ENCODE data around the gene ASCL3.
A peak's percentile ranks its signal among the peaks of the same experiment; 100 is the strongest.
"Not testable (repeated sequence)": the region's sequence is repeated elsewhere in the genome, so short reads cannot be mapped to it uniquely, and the experiment has no call there.

Gene ASCL3, protein sequence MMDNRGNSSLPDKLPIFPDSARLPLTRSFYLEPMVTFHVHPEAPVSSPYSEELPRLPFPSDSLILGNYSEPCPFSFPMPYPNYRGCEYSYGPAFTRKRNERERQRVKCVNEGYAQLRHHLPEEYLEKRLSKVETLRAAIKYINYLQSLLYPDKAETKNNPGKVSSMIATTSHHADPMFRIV

DNA sequence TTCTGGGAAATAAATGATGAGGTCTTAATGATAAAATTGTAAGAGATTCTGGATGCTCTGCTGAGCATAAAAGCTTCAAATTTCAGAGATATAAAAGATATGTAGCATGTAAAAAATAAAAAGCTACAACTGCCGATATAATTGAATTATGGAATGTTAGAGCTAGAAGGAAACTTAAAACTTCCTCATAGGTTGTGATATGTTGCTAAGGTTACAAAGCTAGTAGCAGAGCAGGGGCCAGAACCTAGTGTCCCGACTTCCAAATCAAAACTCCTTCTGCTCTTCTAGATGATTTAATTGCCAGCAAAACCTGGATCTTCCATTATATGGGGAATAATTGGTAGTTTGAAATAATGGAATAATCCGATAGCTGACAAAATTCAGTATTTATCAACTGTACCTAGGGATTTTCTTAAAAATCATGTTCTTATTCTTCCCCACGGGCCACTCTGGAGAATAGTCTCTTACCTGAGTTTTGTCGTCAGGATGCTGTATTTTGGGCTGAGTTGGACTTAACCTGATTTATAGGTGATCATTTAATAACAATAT is at the start of gene ASCL3:
ASCL3 (minus strand) TSS at position 499 of the 549 bp plus-strand sequence. CDS start 4,855 bp downstream, outside the sequence.
- no peak for DNase-seq

DNA sequence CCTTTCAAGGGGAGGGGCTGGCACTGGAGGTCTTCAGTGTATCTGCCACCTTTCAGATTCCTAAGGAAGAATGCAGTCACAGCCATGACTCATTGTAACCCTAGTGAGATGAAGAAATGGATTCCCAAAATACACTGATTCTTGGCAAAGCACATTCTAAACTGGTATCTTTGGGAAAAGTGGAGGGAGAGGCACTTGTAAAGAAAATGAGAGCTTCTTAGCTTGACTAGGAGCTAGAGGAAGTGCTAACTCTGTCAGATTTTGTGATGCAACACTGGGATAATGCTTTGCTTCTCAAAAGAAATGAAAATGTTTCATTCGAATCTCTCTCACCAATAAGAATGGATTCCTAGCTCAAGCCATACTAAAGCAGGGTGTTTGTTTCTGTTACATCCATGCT is 46.6 kb upstream of the ASCL3 start:
- no peak for DNase-seq

DNA sequence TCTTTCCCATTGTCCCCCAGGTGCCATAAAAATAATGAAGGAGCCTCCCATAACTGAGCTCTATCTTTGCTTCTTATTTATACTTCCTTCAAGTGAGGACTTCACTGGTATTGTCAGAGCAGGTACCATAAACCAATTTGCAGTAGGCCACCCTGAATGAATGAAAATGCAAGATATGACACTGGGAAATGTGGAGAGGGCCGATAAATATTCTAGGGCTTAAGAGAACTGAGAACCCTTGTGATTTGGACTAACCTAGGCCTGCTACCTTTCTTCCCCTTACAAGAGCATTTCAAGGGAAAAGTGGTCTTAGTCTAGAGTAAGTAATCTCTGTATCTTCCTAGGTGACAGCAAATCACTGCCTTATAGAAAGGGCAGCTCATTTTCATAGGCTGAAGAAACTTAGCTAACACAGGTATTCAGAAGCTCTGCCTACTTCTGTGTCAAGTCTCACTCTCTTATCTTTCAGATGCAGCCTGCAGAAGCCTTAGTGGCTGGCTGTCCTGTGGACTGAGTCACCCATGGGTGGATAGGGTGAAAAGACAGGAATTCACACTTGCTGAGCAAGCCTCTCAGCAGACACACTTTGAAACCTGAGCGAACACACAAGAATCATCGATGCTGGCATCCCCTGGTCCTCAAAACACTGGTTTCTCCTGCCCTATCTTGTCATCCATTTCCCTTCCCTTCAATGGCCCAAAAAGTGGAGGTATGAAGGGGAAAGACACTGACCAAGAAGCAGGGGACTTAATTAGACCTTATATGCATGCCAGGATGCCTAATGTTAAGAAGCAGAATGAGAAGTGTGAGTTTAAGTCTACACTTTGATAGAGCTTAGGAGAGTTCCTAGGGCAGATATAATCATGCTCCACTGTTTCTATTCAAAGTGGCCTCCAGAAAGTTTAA is 45.8 kb upstream of the ASCL3 start:
- DNase-seq = no peak

DNA sequence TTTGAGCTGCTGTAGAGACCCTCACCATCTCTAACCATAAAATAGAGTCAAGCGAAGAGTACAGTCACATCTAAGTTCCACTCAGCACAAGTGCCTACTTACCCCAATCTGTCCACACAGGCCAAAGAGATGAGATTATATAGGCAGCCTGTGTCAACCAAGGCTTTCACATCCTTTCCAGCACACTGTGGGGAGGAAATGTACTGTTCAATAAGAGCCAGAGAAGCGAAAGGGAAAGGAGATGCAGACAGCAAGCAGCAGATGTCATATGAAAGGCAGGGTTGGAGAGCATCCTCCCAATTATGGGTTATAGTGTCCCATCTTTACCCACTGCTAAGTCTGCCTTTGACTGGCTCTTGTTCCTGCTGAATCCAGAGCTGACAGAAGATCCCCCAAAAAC is 44.6 kb upstream of the ASCL3 start:
- no peak for DNase-seq

DNA sequence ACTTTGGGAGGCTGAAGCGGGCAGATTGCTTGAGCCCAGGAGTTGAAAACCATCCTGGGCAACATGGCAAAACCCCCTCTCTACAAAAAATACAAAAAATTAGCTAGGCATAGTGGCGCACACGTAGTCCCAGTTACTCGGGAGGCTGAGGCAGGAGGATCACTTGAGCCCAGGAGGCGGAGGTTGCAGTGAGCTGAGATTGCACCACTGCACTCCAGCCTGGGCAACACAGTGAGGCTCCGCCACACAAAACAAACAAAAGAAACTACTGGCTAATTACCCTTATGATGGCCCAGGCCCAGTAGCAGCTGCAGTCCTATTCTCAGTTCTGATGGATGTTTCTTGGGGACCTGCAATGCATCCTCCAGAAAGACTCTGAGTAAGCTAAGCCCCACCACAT is 44.0 kb upstream of the ASCL3 start:
- not testable (repeated sequence) for DNase-seq

DNA sequence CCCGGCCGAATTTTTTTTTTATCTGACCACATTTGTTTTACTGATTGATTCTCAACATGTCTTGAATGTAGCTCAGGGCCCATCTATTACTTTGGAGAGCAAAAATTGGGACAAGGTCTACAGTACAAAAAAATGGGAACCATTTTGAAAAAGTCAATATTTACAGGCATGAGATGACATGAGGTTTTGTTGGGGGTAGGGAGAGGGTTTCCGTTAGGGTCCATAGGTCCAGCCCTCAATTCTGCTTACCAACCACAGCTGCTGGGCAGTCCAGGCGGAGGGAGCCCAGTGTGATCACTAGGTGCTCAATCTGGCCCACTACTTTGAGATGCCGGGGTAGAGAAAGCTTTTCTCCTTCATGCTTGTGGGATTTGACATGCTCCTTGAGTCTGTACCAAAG is 42.6 kb upstream of the ASCL3 start:
- DNase-seq = no peak

DNA sequence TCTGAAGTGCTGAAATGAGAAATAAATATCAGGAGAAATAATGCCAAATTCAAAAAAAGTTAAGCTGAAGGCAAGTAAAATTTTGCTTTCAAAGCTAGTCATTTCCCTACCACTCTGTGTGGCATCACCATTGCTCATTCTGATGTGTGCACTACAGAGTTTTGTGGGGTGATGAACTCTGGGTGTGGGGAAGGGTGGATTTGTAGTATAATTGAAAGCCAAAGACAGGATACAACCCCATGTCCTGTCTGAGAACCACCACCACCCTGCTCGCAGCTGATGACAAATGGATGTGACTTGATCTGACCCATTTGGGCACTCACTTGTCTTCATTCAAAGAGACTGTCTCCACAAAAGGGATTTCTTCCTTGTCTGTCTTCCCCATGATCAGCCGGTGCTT is 40.7 kb upstream of the ASCL3 start:
- DNase-seq = no peak

DNA sequence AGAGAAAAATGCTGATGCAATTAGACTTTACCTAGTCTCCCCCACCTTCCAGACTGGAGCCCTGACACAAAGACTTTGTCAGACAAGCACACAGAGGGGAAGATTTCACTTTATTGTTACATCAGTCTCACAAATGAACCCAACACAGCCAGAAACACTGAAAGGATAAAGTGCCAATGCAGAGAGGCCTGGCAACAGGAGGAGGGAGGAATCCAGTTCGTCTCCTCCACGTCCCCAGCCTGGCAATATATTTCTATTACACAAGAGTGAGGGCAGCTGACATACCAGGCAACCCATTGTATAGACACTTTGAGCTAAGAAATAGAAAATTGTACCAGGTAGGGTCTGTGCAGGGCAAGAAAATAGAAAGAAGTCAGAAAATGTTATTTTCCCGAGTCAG is 37.7 kb upstream of the ASCL3 start:
- DNase-seq = no peak

DNA sequence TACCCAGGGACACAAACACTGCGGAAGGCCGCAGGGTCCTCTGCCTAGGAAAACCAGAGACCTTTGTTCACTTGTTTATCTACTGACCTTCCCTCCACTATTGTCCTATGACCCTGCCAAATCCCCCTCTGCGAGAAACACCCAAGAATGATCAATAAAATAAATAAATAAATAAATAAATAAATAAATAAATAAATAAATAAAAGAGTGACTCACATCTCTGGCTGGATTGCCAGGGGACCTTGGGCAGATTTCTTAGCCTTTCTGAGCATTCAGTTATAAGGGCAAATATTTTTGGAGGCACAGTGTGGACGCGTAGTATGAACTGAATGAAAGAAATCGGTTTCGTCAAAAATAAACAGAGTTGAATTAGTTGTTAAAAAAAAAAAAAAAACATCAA is 36.5 kb upstream of the ASCL3 start:
- not testable (repeated sequence) for DNase-seq

DNA sequence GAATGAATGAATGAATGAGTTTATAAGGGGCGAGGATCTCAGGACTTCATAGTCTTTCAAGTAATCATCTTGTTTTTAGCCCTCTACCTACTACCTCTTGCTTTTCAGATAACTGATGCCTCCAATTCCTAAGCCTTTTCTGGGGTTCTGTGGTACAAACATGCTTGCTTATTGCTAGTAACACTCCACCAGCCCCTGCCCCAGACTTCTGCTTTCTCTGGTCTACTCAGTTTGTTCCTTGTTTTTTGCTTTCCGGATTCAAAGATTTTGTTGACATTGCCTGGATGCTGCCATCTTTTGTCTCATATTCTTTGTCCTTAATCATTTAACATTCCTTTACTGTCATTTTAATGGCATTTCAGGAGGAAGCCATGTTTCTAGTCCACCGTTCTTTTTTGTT is 30.3 kb upstream of the ASCL3 start:
- DNase-seq = peak in 1 of 2 experiments; percentile 18

DNA sequence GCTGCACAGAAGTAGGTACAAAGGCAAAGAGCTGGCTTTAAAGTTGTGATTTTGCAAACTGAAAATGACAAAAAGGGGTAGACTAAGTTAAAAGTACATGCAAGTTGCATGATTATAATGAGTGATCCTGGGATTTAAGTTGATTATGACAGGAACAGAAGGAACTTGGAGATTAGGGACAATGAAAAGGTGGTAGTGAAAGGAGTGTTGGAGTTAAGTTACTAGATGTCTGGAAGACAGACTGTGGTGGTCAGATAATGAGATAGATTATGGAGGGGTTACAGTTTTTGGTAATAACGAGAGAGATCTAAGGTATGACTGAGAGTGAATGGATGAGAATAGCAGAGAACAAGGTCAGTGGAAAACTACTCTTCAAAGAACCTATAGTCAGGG is 29.1 kb upstream of the ASCL3 start:
- no peak for DNase-seq

DNA sequence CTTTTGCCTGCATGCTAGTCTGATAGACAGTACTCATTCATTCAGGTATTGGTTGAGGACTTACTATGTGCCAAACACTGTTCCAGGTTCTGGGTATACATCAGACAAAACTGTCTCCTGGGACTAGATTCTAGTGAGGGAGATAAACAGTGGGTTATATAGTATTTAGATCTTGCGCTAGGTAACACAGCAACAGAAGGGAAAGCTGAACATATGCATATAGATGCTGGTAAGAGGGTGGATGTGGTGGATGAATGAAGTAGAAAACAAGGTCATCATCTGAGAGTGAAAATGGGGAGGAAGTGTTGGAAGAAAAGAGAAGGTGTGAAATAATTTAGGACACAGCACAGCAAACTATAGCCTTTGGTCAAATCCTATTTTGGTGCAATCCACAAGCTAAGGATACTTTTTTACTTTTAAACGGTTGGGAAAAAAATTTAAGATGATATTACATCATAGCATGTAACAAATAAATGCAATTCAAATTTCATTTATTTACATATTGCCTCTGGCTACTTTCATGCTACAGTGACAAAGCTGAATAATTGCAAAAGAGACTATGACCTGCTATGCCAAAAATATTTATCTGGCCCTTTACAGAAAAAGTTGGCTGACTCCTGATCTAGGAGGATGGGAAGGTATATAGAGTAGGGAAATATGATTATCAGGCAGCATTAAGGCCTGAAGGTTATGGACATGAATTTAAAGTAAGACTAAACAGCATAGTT is 28.5 kb upstream of the ASCL3 start:
- DNase-seq = no peak

DNA sequence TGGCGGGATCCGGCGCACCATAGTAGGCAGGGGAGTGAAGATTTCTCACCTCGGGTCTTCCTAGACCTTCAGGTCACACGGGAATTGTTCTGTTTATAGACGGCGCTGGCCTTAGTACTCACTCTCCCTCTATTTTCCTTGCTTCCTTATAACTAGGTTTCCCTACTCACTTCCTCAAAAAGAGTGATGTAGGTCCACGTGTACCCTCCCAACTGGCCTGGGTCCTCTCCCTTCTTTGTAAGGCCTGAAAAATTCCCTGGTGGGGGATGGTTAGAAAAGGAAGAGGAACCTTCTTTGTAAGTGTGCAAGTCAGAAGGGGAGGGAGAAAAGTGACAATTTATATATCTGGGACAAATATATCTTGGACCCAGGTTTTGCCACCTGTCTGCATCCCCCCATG is 24.4 kb upstream of the ASCL3 start:
- no peak for DNase-seq

DNA sequence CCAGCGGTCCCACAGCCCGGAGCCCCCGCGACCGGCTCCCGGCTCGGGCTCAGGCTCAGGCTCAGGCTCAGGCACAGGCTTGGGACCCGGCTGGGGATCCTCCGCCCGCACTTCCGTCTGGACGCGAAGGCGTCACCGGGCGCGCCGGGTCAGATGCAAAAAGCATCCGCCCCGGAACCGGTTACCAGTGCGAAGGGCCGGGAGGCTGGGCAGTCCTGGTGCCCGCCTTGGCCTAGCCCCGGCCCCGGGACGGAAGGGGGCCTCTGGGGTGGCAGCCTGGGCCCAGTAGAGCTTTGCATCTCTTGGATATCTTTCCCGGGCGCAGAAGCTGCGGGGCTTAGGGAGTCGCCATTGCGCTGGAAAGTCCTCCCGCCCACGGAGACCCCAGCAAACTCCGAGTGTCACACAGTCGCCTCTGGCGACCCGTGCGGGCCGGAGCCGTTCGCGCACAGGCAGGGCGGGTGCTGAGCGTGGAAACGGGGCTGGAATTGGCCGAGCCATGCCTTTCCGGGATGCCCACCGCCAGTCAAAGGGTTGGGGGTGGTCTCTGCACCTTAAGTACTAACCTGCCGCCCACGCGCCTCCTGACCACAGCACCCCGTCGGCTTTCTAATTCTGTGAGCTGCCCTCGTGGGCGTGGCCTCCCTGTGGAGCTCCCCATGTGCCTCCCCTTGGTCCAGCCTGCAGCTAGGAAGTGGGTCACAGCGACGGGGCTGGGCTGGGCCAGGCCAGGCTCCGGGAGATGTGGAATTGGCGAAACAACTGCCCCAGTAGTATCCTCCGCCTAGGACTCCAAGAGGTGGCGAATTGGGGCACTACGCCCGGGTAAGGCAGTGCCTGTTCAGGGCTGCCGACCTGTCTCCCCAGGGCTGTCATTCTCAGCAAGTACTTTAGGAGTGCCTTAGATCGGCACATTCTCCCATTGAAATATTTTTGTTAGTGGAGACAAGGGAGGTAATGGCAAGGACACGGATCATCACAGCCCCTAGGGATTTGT is 21.8 kb upstream of the ASCL3 start, which contains the start of gene TMEM9B:
TMEM9B (minus strand) TSS at position 119 of the 997 bp plus-strand sequence. CDS start 129 bp downstream, outside the sequence.
- peak; percentile 82 to 84 for DNase-seq

DNA sequence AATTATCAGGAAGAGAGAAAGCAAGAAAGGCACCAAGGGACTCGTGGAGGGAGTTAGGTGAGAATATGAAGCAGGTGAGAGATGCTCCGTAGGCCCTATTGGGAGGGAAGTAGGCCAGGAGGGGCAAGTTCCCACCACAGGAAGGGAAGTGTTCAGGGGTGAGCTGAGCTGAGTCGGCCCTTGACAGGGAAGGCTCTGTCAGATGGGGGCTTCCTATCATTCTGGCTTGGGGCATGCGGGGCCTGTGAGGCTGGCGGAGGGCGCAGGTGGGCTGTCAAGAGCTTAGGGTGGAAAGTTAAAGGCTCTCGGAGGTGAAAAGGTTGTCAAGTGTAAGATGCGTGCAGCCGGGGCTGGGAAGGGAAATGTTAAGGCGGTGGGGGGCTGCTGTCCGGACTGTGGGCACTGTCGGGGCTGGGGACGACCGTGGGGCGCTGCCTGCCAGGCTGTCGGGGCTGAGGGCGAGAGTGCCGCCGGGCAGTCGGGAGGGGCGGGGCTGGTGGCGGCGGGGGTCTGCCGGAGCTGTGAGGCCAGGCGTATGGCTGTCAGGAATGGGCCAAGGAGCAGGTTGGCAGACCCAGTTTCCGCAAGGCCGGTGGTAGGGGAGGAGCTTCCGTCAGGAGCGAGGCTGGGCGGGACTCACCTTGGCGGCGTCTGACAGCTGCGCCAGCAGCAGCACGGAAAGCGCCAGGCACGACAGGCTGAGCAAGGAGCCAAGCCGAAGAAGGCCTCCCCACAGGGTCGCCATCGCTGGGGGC is 20.9 kb upstream of the ASCL3 start:
- peak; percentile 68 to 69 for DNase-seq

DNA sequence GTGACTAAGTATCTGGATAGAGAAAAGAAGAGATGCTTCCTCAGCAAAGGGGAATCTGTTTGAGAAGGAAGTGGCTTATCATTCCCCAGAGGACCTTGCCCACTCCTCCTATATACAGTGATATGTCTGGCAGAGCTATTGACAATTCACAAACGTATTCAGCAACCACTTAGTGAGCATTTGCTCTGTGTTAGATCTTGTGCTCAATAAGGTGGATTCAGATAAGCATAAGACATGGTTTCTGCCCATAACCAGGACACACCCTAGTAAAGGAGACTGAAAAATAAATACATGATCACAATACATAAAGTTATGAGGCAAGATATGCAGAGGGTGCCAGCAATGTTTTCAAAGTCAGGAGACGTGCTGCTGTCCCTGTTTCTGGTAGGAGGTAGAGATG is 20.0 kb upstream of the ASCL3 start:
- no peak for DNase-seq

DNA sequence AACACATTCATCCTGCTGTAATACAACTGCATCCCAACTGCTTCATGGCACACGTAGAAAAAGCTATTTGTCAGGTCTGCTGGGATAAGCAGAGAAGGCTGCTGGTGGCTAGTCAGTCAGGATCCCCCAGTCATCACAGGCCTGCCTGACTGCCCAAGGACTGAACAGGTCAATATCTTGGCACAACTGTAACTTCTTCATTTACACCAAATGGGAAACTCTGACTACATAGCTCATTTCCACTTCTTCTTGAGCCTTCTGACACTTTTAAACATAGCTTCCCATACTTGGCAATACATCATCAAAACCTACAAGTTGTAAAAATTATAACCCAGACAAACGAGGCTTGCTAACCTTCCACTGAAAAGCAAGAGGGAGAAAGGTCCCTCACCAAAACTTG is 18.6 kb upstream of the ASCL3 start:
- DNase-seq = no peak

DNA sequence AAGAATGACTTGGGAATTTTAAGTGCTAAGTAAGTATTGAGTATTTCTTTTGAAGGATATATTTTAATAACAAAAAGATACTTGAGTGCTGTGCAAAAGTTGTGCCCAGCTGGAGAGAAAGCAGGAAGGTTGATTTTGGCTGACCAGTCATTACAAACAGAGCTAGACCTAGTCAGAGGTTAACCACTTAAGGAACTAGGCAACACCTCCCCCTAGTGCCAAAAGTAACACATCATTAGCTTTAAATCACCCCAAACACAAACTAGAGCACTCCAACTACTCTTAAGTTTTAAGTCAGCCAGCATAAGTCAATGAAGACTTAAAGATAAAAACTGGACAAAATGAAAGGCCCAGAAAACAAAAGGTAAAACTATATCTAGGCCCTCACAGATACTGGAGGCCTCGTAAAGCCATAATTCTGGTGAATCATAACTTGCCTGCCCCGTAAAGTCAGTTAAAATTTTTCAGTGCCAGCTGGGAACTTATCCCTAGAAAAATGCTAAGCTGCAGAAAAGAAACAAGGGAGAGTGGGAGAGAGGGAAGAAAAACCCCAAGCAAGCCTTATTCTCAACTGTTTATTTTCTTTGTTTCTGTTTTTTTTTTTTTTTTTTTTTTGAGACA is 16.8 kb upstream of the ASCL3 start:
- DNase-seq = peak; percentile 79 to 85

DNA sequence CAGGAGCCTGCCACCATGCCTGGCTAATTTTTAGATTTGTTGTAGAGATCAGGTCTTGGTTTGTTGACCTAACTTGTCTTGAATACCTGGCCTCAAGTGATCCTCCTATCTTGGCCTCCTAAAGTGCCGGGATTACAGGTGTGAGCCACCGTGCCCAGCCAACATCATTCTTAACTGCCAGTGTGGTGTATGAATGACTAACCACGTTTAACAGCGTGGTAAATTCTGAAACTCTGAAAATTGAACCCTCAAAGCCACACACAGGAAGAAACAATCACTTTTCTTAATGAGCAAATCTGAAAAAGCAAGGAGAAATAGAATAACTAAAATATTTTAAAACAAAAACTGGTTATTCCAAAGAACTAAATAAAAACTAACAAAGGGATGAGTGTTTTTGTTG is 14.0 kb upstream of the ASCL3 start:
- DNase-seq = no peak

DNA sequence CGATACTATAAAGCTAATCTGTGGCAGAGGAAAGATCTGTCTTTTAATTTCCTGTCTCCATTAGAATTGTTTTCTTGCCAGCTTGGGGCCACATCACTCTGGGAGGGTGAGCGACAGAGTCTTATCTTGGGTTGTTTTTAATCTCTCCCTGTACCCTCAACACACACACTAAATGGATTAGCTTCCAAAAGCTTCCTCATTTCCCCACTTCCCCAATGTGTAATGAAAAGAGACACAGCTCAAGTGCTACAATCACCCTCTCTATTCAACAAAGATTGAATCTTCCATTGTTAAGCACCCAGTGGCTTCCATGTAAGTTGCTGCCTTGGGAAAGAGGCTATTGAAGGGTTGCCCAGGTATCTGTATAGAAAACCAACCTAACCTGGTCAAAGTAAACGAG is 6.1 kb upstream of the ASCL3 start:
- DNase-seq = peak; percentile 40 to 41

Measured in Kasumi-1 (cell line).